ENCODE data around the gene SFI1.
"Not testable (repeated sequence)": the region's sequence is repeated elsewhere in the genome, so short reads cannot be mapped to it uniquely, and the experiment has no call there.

Gene SFI1

DNA sequence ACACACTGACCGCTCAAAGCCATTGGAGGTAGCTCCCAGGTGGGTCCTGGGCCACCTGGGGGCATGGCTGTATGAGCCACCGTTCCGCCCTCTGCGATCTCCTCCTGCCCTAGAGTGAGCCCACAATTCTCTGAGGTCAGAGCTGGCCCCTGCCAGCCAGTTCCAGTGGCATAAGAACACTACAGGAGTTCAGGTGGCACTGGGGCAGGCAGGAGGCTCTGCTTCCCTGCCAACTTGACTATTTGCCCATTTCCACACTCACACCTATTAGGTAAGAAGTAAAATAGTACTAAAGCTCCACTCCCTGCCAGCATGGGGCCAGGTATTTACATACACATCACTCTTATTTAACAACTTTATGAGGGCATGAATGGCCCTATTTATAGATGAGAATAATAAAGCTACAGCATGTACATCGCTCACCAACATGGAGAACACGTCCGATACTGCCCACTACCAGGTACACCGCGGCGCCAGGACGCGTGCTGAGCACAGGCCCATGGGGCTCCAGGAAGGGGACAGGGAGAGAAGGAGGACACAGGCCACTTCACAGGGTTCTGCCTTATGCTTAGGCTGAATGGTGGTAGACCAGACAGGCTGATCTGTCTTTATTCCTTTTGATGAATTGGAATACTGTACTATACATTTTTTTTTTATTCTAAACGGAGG, 139.4 kb downstream of the SFI1 start:
- DNase-seq (ENCODE audit: low read depth in 2 of 3, low spot score in 2 of 3): no peak

DNA sequence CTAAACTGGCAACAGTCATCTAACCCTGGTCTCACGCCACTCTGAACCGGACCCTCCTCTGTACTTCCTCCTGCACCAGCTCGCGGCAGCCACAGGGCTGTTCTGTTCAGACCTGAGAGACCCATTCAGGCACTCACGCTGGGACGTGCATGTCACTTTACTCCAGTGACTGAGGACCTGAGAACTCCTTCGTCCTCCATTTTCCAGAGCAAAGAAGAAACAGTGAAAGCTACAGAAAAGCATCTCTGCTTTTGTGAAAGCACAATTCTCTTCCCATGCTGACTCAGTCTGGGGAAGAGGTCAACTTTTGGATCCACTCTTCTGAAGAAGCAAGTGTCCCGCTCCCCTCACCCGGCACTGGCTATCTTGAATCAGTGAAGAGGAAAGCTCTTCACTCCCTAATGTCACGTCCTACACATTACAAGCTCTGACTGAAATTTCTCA, 141.1 kb downstream of the SFI1 start:
- DNase-seq (ENCODE audit: low read depth in 2 of 3, low spot score in 2 of 3): no peak

DNA sequence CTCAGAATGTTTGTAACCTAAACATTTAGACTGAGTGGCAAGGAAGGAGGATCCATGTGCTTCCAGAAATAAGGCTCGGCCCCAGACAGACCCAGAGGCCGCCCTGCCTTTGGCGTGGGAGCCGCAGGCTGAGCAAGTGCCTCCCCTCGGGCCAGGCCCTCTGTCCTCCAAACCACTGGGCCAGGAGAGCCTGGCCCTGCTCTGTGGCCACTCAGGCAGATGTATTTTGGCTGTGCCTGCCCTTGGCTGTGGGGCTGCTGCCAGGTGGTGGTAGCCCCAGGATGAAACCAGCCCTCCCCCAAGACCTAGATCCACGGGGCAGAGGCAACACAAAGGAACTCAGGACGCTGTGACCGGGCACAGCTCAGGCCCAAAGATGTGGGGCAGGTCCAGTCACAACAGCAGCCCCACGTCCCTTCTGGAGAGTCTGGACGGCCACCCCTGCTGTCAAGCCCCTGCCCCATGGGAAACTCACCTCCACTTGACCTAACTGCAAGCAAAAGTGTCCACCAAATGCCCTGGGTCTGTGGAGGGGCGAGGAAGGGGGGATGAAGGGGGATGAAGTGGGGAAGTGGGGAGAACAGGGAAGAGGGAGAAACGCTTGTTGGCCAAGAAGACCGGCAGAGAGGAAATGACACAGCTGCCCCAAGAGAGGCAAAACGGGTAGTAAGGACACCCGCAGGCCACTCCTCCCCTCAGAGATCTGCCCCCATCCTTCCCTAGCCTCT, 141.7 kb downstream of the SFI1 start:
- no peak for DNase-seq (ENCODE audit: low read depth in 2 of 3, low spot score in 2 of 3)

DNA sequence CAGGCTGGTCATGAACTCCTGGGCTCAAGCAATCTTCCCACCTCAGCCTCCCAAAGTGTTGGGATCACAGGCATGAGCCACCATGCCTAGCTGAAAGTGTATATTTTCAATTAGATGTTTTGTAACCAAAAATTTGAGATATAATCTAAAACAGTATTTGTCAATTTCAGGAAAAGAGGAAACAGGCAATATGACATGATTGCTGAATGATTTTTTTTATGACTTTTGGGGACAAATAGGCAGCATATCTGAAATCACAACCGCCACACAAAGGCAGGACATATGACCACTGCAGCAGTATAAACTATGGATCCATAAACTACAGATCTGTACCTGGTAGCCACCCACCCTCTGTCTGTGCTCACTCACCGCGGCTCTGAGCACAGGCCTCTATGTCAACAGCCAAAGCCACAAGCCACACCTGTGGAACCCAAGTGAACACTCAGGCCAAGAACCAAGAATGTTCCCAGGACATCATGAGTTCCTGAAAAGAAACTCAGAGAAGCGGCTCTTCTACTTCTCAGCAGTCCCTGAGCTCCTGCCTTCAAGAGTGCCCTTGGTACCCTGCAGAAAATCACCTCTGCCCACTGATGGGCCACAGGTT, 143.2 kb downstream of the SFI1 start:
- DNase-seq (ENCODE audit: low read depth in 2 of 3, low spot score in 2 of 3): no peak

- no peak for DNase-seq (ENCODE audit: low read depth in 2 of 3, low spot score in 2 of 3)
These were observed 150.1 kb downstream of the SFI1 start for GRCh38 chr22:31646186-31647019.

DNA sequence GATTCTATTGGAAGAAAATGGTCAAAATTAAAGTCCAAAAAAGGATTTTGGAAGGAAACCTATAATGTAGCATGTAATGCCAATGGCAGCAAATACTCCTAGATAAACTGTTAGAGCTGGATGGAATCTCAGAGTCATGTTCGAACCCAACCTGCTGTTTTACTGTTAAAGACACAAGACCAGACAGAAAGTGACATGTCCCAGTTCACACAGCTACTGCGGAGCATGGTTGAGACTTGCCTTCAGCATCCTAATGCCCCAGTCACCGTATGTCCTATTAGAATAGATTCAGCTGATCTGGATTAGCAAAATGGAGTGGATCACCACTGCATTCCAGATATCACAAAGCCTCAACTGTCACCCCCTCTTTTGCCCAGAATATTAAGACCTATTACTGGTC, 150.7 kb downstream of the SFI1 start:
- DNase-seq (ENCODE audit: low read depth in 2 of 3, low spot score in 2 of 3): no peak

GRCh38 chr22:31647523-31648320, 151.4 kb downstream of the SFI1 start:
- no peak for DNase-seq (ENCODE audit: low read depth in 2 of 3, low spot score in 2 of 3)

GRCh38 chr22:31650391-31650790, 154.1 kb downstream of the SFI1 start:
- DNase-seq (ENCODE audit: low read depth in 2 of 3, low spot score in 2 of 3): no peak

DNA sequence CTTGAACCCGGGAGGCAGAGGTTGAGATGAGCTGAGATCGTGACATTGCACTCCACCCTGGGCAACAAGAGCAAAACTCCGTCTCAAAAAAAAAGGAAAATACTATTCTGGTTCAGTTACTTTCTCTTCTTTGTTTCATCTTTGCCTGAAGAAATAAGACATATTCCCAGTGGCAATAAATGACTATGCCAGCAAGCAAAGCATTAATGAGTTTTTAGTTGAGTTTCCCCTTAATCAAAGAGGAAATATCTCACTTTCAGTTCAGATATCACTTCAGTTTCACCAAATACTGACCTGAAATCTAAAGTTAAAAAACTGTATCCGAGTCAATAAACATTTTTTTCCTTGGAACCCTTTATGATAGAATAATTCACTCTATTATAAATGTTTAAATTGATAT, 155.3 kb downstream of the SFI1 start:
- DNase-seq (ENCODE audit: low read depth in 2 of 3, low spot score in 2 of 3): no peak

DNA sequence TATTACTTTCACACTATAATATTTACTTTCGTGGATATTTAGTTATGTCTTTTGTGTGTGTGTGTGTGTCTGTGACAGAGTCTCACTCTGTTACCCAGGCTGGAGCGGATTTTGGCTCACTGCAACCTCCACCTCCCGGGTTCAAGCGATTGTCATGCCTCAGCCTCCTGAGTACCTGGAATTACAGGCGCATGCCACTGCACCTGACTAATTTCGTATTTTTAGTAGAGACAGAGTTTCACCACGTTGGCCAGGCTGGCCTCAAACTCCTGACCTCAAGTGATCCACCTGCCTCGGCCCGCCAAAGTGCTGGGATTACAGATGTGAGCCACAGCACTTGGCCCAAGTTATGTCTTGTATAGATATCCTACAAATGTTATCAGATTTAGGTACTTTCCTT, 155.8 kb downstream of the SFI1 start:
- no peak for DNase-seq (ENCODE audit: low read depth in 2 of 3, low spot score in 2 of 3)

- DNase-seq (ENCODE audit: low read depth in 2 of 3, low spot score in 2 of 3): no peak
These were observed 156.8 kb downstream of the SFI1 start for GRCh38 chr22:31652911-31653684.

GRCh38 chr22:31653944-31654343, 157.6 kb downstream of the SFI1 start:
- DNase-seq (ENCODE audit: low read depth in 2 of 3, low spot score in 2 of 3): no peak

GRCh38 chr22:31654408-31654807, 158.1 kb downstream of the SFI1 start:
- no peak for DNase-seq (ENCODE audit: low read depth in 2 of 3, low spot score in 2 of 3)

GRCh38 chr22:31659246-31659645, 162.9 kb downstream of the SFI1 start:
- no peak for DNase-seq (ENCODE audit: low read depth in 2 of 3, low spot score in 2 of 3)

- not testable (repeated sequence) for DNase-seq (ENCODE audit: low read depth in 2 of 3, low spot score in 2 of 3)
These were observed 164.6 kb downstream of the SFI1 start for GRCh38 chr22:31660860-31661341.

DNA sequence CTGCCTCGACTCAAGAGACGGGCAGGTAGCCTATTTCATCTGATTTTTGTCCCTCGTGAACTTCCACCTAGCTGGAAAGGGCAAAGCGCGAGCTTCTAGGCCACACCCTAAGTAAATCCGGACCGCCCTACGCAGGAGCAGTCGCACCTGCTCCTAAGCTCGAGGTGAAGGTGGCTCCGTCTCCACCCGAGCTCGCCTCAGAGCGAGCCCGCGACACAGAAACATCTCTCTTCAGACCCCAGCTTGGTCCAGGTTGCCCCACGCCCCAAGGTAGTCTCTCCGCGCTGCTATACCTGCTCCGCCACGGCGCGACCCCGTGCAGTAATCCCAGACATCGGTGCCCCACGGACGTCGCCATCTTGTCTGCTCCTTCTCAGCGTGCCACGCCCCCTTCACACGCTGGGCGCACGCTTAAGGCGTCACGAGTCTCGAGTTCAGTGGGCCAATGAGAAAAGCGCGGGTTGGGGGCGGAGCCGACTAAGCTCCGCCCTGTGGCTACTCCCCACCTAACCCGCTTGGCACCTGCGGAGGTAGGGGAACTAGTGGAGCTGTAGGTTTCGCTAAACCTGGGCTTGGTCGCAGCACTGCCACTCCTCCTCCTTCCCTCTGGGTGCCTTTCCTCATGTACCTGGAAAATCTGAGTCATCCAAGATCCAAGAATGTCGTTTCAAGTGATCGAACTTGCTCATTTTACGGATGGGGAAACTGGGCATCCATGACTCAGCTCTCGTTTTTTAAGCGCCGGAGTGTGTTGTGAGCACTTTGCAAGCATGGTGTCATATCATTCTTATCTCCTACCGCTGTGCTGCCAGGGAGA, 165.7 kb downstream of the SFI1 start, which contains the start of gene PISD:
Gene PISD, minus strand, starts transcription at position 365 of the 817 bp plus-strand sequence. Its CDS starts 7 bp downstream, at position 358.
- DNase-seq (ENCODE audit: low read depth in 2 of 3, low spot score in 2 of 3): peak; percentile 91 to 97 (median 96)

GRCh38 chr22:31662668-31663037, 166.3 kb downstream of the SFI1 start:
- DNase-seq (ENCODE audit: low read depth in 2 of 3, low spot score in 2 of 3): no peak

Measured in activated CD8-positive, alpha-beta memory T cell treated with anti-CD3 and anti-CD28 coated beads for 48 hours (primary cell).